ENCODE results near the gene HACD1.
"Not testable (repeated sequence)": the region's sequence is repeated elsewhere in the genome, so short reads cannot be mapped to it uniquely, and the experiment has no call there.

The HACD1 gene

DNA sequence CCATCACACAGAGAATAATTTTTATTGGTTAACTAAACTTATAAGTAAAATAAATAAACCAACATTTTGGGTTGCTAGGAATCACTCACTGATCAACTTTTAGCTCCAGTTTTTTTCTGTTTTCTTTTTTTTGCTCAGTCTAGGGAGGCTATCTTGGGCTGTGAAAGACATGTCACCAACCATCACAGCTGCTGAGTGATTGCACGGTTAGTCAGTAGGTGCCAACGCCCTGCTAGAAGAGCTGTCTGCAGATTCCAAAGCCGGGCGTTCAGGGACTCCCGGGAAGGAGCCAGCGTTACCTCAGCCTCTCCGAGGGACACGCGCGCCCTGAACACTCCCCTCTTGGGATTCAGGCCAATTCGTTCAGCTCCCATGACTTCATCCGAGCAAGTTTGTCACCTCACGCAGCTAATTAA lies 26.2 kb upstream of the HACD1 start:
- no peaks in the 10 kb centered on the region for H3K27me3 ChIP-seq (ENCODE audit: insufficient read depth, low read depth)
- H3K4me3 ChIP-seq (IDR thresholded peaks at IDR 0.05; ENCODE audit: insufficient read depth, low read depth, low read length), result no peak overlapping the region
- H3K4me1 ChIP-seq (ENCODE audit: low read depth, poor library complexity, severe bottlenecking), result peaks cover 23% of the 10 kb centered on the region
- H3K36me3 ChIP-seq (ENCODE audit: insufficient read depth), result no peaks in the 10 kb centered on the region
- peak overlapping the region; percentile 66 for H2AFZ ChIP-seq (ENCODE audit: low read depth)
- TF ChIP-seq, protein P1, sequence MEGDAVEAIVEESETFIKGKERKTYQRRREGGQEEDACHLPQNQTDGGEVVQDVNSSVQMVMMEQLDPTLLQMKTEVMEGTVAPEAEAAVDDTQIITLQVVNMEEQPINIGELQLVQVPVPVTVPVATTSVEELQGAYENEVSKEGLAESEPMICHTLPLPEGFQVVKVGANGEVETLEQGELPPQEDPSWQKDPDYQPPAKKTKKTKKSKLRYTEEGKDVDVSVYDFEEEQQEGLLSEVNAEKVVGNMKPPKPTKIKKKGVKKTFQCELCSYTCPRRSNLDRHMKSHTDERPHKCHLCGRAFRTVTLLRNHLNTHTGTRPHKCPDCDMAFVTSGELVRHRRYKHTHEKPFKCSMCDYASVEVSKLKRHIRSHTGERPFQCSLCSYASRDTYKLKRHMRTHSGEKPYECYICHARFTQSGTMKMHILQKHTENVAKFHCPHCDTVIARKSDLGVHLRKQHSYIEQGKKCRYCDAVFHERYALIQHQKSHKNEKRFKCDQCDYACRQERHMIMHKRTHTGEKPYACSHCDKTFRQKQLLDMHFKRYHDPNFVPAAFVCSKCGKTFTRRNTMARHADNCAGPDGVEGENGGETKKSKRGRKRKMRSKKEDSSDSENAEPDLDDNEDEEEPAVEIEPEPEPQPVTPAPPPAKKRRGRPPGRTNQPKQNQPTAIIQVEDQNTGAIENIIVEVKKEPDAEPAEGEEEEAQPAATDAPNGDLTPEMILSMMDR (conservative IDR thresholded peaks at IDR 0.05; ENCODE audit: low read depth, low read length), result no peak
- H3K27ac ChIP-seq, result peak overlapping the region; percentile 97
- H4K20me1 ChIP-seq (ENCODE audit: insufficient read depth), result no peaks in the 10 kb centered on the region
- H3K9ac ChIP-seq, result peak overlapping the region; percentile 98
- H3K4me2 ChIP-seq, result peak overlapping the region; percentile 94
- peaks cover 58% of the 10 kb centered on the region for H3K79me2 ChIP-seq (ENCODE audit: insufficient read depth, low read depth)

DNA sequence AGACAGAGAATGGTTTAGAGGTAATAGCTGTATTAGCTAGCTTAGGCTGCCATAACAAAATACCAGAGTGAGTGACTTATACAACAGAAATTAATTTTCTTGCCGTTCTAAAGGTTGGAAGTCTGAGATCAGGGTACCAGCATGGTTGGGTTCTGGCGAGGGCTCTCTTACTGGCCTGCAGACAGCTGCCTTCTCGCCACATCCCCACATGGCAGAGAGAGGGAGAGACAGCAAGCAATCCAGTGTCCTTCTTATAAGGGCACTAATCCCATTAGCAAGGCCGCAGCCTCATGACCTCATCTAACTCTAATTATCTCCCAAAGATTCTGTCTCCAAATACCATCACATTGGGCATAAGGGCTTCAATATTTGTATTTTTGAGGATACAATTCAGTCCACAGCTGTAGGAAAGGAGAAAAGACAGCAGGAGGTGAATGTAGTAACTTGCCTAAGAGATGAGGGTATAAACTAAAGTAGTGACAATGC lies 23.2 kb upstream of the HACD1 start:
- Histone ChIP-seq H3K4me2 (no peak overlapping the region), H3K79me2 (ENCODE audit: insufficient read depth, low read depth) (peaks cover 28% of the 10 kb centered on the region), H3K9ac (no peak overlapping the region), H3K4me1 (ENCODE audit: low read depth, poor library complexity, severe bottlenecking) (peaks cover 17% of the 10 kb centered on the region), H3K36me3 (ENCODE audit: insufficient read depth) (no peaks in the 10 kb centered on the region), H3K4me3 (IDR thresholded peaks at IDR 0.05; ENCODE audit: insufficient read depth, low read depth, low read length) (no peak overlapping the region), H2AFZ (ENCODE audit: low read depth) (no peak overlapping the region), H3K27me3 (ENCODE audit: insufficient read depth, low read depth) (no peaks in the 10 kb centered on the region), H3K27ac (no peak overlapping the region), H4K20me1 (ENCODE audit: insufficient read depth) (no peaks in the 10 kb centered on the region)
- TF ChIP-seq, protein P1 (conservative IDR thresholded peaks at IDR 0.05; ENCODE audit: low read depth, low read length), result no peak

DNA sequence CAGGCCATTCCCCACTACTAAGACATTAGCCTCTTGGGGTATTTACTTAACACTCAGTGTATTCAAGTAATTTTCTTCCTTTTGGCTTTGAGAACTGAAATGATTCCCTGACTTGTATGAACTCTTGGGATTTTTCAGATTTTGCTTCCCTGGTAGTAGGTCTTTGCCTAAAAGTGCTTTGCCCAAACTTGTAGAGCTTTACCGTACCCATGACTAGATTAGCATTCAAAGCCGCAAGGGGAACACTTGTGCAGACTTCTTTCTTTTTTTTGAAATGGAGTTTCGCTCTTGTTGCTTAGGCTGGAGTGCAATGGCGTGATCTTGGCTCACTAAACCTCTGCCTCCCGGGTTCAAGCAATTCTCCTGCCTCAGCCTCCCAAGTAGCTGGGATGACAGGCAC lies 20.7 kb upstream of the HACD1 start:
- Histone ChIP-seq H2AFZ (ENCODE audit: low read depth) (no peak overlapping the region), H4K20me1 (ENCODE audit: insufficient read depth) (no peaks in the 10 kb centered on the region), H3K4me3 (IDR thresholded peaks at IDR 0.05; ENCODE audit: insufficient read depth, low read depth, low read length) (no peak overlapping the region), H3K27ac (no peak overlapping the region), H3K27me3 (ENCODE audit: insufficient read depth, low read depth) (no peaks in the 10 kb centered on the region), H3K4me2 (no peak overlapping the region), H3K36me3 (ENCODE audit: insufficient read depth) (no peaks in the 10 kb centered on the region), H3K9ac (no peak overlapping the region), H3K79me2 (ENCODE audit: insufficient read depth, low read depth) (peaks cover 9% of the 10 kb centered on the region), H3K4me1 (ENCODE audit: low read depth, poor library complexity, severe bottlenecking) (peaks cover 10% of the 10 kb centered on the region)
- TF ChIP-seq, protein P1 (conservative IDR thresholded peaks at IDR 0.05; ENCODE audit: low read depth, low read length), result no peak

- Histone ChIP-seq H3K27me3 (ENCODE audit: insufficient read depth, low read depth) (no peaks in the 10 kb centered on the region), H3K4me2 (no peak overlapping the region), H3K4me1 (ENCODE audit: low read depth, poor library complexity, severe bottlenecking) (no peaks in the 10 kb centered on the region), H3K36me3 (ENCODE audit: insufficient read depth) (no peaks in the 10 kb centered on the region), H3K4me3 (IDR thresholded peaks at IDR 0.05; ENCODE audit: insufficient read depth, low read depth, low read length) (no peak overlapping the region), H3K9ac (no peak overlapping the region), H4K20me1 (ENCODE audit: insufficient read depth) (no peaks in the 10 kb centered on the region), H3K27ac (no peak overlapping the region), H3K79me2 (ENCODE audit: insufficient read depth, low read depth) (no peaks in the 10 kb centered on the region), H2AFZ (ENCODE audit: low read depth) (no peak overlapping the region)
- TF ChIP-seq, protein P1 (conservative IDR thresholded peaks at IDR 0.05; ENCODE audit: low read depth, low read length), result no peak
Measured at GRCh38 chr10:17633353-17633752, 16.2 kb upstream of the HACD1 start.

DNA sequence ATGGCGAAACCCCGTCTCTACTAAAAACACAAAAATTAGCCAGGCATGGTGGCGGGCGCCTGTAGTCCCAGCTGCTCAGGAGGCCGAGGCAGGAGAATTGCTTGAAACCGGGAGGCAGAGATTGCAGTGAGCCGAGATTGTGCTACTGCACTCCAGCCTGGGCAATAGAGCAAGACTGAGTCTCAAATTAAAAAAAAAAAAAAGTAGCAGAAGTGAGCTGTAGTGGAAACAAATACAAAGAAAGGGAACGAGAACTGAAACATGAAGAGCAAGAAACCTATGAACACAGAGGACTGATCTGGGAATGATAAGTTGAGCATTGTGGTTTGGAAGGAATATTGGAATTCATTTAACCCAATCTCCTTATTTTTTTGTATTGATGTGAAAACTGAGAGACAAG lies 15.4 kb upstream of the HACD1 start:
- not testable (repeated sequence) for H3K9ac ChIP-seq

More for the DNA sequence above, 15.4 kb upstream of the HACD1 start:
- not testable (repeated sequence) for H3K4me3 ChIP-seq (IDR thresholded peaks at IDR 0.05; ENCODE audit: insufficient read depth, low read depth, low read length); H4K20me1 ChIP-seq (ENCODE audit: insufficient read depth); H3K36me3 ChIP-seq (ENCODE audit: insufficient read depth); H3K79me2 ChIP-seq (ENCODE audit: insufficient read depth, low read depth); H3K4me2 ChIP-seq; H3K27ac ChIP-seq; H3K4me1 ChIP-seq (ENCODE audit: low read depth, poor library complexity, severe bottlenecking); H3K27me3 ChIP-seq (ENCODE audit: insufficient read depth, low read depth); H2AFZ ChIP-seq (ENCODE audit: low read depth)
